Peyer's patch (tissue), 4 donors: ENCODE measurements around the gene LASP1.

Experiments
- CTCF ChIP-seq, 6 experiments: fragments of 450-650 bp in 4 of 6; fragments of 200-600 bp in 2 of 6; sonication (generic) in 1 of 6; IDR thresholded peaks; one replicate each; pipeline ENCODE4 v1.5.1; 2017 to 2019; ENCODE audit warnings: antibody characterized with exemption in 6 of 6, mild to moderate bottlenecking in 3 of 6, moderate library complexity in 1 of 6
- POLR2A ChIP-seq, 2 donors: fragments of 450-650 bp; IDR thresholded peaks; one replicate each; pipeline ENCODE4 v1.5.1; 2017; ENCODE audit warnings: antibody characterized with exemption in 2 of 2, mild to moderate bottlenecking in 2 of 2, moderate library complexity in 2 of 2

GRCh38 chr17:38904892-38905291 lies 35.0 kb downstream of the LASP1 start:
- TF ChIP-seq CTCF (IDR thresholded peaks at IDR 0.05) (no peak), POLR2A (IDR thresholded peaks at IDR 0.05) (no peak)
